Ishikawa (cell line): ENCODE measurements around the gene CORIN.
A peak's percentile ranks its signal among the peaks of the same experiment; 100 is the strongest.

Experiments used
- CEBPB ChIP-seq: IDR thresholded peaks from 2 replicates; pipeline ENCODE4 v1.6.1; 2012
- CREB1 ChIP-seq: IDR thresholded peaks from 2 replicates; pipeline ENCODE4 v1.6.1; 2012; ENCODE audit warnings: low read depth
- EGR1 ChIP-seq: IDR thresholded peaks from 2 replicates; pipeline ENCODE4 v1.6.1; 2012
- EP300 ChIP-seq: IDR thresholded peaks from 2 replicates; pipeline ENCODE4 v1.6.1; 2012; ENCODE audit warnings: borderline replicate concordance
- FOXM1 ChIP-seq: IDR thresholded peaks from 2 replicates; pipeline ENCODE4 v1.6.1; 2012; ENCODE audit warnings: low read depth, borderline replicate concordance
- NFIC ChIP-seq: IDR thresholded peaks from 2 replicates; pipeline ENCODE4 v1.6.1; 2012
- RAD21 ChIP-seq: IDR thresholded peaks from 2 replicates; pipeline ENCODE4 v1.6.1; 2012; ENCODE audit warnings: low read depth
- REST ChIP-seq: IDR thresholded peaks from 2 replicates; pipeline ENCODE4 v1.6.1; 2012; ENCODE audit warnings: low read depth, mild to moderate bottlenecking
- TAF1 ChIP-seq: IDR thresholded peaks from 2 replicates; pipeline ENCODE4 v1.6.1; 2012; ENCODE audit warnings: low read depth, mild to moderate bottlenecking
- TCF12 ChIP-seq: IDR thresholded peaks from 2 replicates; pipeline ENCODE4 v1.6.1; 2012; ENCODE audit warnings: low read depth
- TEAD4 ChIP-seq: IDR thresholded peaks from 2 replicates; pipeline ENCODE4 v1.6.1; 2012
- USF1 ChIP-seq: IDR thresholded peaks from 2 replicates; pipeline ENCODE4 v1.6.1; 2012
- YY1 ChIP-seq: IDR thresholded peaks from 2 replicates; pipeline ENCODE4 v1.6.1; 2012; ENCODE audit warnings: low read depth
- ZBTB7A ChIP-seq: IDR thresholded peaks from 2 replicates; pipeline ENCODE4 v1.6.1; 2012; ENCODE audit warnings: low read depth
- TF ChIP-seq, protein P1 (sequence below): IDR thresholded peaks from 2 replicates; pipeline ENCODE4 v1.6.1; 2012

The CORIN gene

DNA sequence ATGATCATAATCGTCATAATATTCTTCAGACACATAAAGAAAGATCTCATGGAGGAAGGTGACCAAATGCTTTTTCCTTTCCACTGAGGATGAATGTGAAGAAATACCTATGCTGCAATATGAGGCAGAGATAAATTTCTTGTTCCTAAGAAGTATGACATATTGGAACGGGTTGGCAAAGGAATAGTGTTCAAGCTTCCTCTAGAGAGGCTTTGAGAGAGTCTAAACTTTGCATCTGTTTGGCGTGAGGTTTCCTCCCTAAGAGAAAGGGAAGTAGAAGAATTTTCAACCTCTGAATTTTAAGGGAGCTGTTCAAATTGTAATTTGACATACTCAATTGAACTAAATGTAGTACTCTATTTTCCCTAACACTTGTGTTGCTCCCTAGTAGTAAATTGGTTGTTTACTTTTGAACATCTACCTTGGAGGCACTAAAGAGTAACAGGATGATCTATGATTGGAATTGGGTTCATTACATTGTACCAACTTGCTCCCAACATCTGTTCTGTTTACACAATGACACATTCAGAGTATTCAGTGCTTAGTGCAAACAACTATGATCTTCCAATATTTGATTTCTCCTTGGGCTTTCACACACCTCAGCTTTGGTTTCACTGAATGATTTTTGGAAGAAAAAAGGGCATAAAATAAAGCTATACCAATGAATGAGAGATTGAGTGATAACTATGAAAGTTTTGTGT is 122.0 kb downstream of the CORIN start:
- TF ChIP-seq FOXM1 (no peak), TCF12 (no peak), EP300 (no peak), ZBTB7A (no peak)

- no peak for TF ChIP-seq REST
- TF ChIP-seq NFIC = no peak
- TF ChIP-seq, protein P1, sequence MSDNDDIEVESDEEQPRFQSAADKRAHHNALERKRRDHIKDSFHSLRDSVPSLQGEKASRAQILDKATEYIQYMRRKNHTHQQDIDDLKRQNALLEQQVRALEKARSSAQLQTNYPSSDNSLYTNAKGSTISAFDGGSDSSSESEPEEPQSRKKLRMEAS = no peak
- TF ChIP-seq RAD21 = no peak
- TF ChIP-seq YY1 = no peak
- TF ChIP-seq CREB1 = no peak
- no peak for TF ChIP-seq TEAD4
- TF ChIP-seq EGR1 = no peak
- TF ChIP-seq FOXM1 = no peak
Measured at GRCh38 chr4:47714269-47714668, 123.6 kb downstream of the CORIN start.

- TF ChIP-seq USF1 = no peak
- no peak for TF ChIP-seq FOXM1
- TF ChIP-seq NFIC = no peak
- TF ChIP-seq TEAD4 = no peak
- TF ChIP-seq CREB1 = no peak
- no peak for TF ChIP-seq CEBPB
- no peak for TF ChIP-seq RAD21
- TF ChIP-seq EP300 = no peak
- TF ChIP-seq TCF12 = no peak
- no peak for TF ChIP-seq ZBTB7A
- no peak for TF ChIP-seq EGR1
- TF ChIP-seq, protein P1 = no peak
Measured at GRCh38 chr4:47713129-47713834, 124.6 kb downstream of the CORIN start.

GRCh38 chr4:47711646-47712045 is 126.2 kb downstream of the CORIN start:
- no peak for TF ChIP-seq EGR1

- TF ChIP-seq ZBTB7A = no peak
Measured at GRCh38 chr4:47711183-47711582, 126.7 kb downstream of the CORIN start.

GRCh38 chr4:47705326-47705981 is 132.4 kb downstream of the CORIN start:
- peak; percentile 25; the same call in 1 of the 2 replicates for TF ChIP-seq RAD21
- TF ChIP-seq CEBPB = no peak

DNA sequence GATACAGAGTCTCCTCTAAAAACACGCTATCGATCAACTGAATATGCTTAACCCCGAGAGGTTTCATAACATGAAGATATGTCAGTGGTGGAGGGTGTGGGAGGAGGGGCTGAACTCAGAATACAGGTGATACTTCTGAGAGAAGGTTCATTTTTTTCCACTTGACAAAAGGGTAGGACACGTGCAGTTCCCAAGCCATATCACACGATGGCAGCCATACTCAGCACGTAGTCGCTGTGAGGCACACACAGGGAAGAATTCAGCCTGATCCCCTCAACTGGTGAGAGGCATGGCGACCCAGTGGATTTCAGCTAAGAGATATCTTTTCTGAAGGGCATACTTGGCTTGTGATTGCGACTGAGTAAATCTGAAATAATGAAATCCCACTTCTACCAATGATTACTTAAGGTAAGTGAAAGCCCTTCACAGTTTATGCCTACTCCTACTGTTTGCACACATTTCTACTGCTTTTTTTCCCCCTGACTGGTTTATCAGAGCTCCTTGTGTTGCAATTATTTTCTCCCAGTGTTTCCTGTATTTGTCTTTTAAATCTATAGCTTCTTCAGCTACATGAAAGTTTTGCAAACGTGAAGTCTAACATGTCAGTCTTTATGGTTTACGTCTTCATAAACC is 133.1 kb downstream of the CORIN start:
- no peak for TF ChIP-seq FOXM1
- TF ChIP-seq YY1 = no peak
- no peak for TF ChIP-seq EP300
- peak; percentile 36 for TF ChIP-seq RAD21
- TF ChIP-seq CREB1 = no peak
- no peak for TF ChIP-seq CEBPB

DNA sequence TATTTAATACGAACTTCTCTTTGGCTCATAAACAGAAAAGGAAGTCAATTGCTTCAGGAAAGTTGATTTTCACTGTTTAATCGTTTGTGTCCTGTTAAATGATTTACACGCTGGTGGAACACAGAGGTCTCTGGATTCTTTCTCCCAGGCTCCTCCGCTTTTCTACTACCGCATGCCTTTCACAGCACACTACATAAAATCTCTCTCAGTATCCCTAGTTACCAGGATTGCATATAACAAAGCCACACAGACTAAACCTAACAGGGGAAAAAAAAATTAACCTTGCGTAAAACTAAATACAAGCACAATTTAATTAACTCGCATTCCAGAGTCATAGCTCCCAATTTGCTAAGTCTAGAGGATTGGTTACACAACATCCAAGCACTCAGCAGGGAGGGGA is 133.9 kb downstream of the CORIN start:
- no peak for TF ChIP-seq FOXM1
- TF ChIP-seq ZBTB7A = no peak
- TF ChIP-seq, protein P1 = no peak
- no peak for TF ChIP-seq NFIC
- TF ChIP-seq USF1 = no peak
- TF ChIP-seq RAD21 = no peak
- no peak for TF ChIP-seq TEAD4
- no peak for TF ChIP-seq EGR1
- no peak for TF ChIP-seq TAF1
- no peak for TF ChIP-seq REST
- TF ChIP-seq TCF12 = no peak
- no peak for TF ChIP-seq YY1
- no peak for TF ChIP-seq EP300
- no peak for TF ChIP-seq CREB1
- no peak for TF ChIP-seq CEBPB
